ENCODE results near the gene KCNN1.

DNA sequence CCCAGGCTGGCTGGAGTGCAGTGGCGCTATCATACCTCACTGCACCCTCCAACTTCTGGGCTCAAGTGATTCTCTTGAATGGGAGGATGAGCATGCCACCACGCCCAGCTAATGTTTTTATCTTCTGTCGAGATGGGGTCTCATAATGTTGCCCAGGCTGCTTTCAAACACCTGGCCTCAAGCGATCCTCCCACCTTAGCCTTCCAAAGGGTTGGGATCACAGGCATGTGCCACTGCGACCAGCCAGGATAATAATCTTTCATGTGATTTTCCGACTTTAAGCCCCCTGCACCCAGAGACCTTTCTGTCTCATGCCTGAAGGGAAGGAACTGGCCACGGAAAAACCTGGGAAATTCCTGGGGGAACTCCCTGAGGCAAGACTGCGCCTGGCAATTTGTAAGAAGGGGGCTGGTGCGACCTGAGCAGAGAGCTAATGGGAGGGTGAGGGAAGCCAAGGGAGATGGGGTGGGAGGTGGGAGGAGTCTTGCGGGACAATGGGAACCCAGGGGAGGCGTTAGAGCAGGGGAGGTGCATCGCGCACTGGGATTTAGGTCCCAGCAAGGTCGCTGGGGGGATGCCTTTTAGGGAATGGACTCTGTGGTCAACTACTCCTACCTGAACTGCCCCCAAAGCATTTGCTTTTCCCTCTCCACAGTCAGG lies 35.2 kb upstream of the KCNN1 start:
- TF ChIP-seq SP1 (IDR thresholded peaks at IDR 0.05) (no peak), SUZ12 (IDR thresholded peaks at IDR 0.05) (no peak), FOXM1 (IDR thresholded peaks at IDR 0.05; ENCODE audit: borderline replicate concordance) (no peak), BHLHE40 (IDR thresholded peaks at IDR 0.05; ENCODE audit: borderline replicate concordance) (no peak), HDGF (IDR thresholded peaks at IDR 0.05; ENCODE audit: borderline replicate concordance) (no peak), LEF1 (IDR thresholded peaks at IDR 0.05; ENCODE audit: borderline replicate concordance) (no peak), FOXA1 (IDR thresholded peaks at IDR 0.05) (no peak), FOXK2 (IDR thresholded peaks at IDR 0.05) (no peak), PKNOX1 (IDR thresholded peaks at IDR 0.05) (no peak), ZNF384 (IDR thresholded peaks at IDR 0.05) (no peak), ELF4 (IDR thresholded peaks at IDR 0.05) (no peak), NFRKB (IDR thresholded peaks at IDR 0.05) (no peak), L3MBTL2 (conservative IDR thresholded peaks at IDR 0.05) (no peak)
